Left kidney (tissue), 8 donors: ENCODE data around the gene UPP2. TPM values are rescaled to one million over a fixed set of nuclear protein-coding genes. Genes with fewer than 3 reads are reported as not detected.
A peak's percentile ranks its signal among the peaks of the same experiment; 100 is the strongest.

Source experiments
- DNase-seq: peaks from one replicate; pipeline ENCODE4 v3.0.0-alpha.2; 2013
- long read RNA-seq, 8 donors: transcript quantifications; one replicate each; lab custom pipeline, GENCODE V29; 2026
- polyA plus RNA-seq: library from polyadenylated mRNA; unstranded; fragments of 120-200 nt; gene quantifications from one replicate; pipeline ENCODE4 v1.2.1, GENCODE V29; 2013; ENCODE audit not compliant: insufficient read length

Gene UPP2
- polyA plus RNA-seq, result 11.2 TPM
- long read RNA-seq, donor 1, partial matches to known transcripts, result 0 of 2 reads
- long read RNA-seq, donor 1, other reads (novel, unspliced or antisense), result 0 of 2 reads
- long read RNA-seq, donor 2, partial matches to known transcripts, result 0 of 1 reads
- long read RNA-seq, donor 2, other reads (novel, unspliced or antisense), result 0 of 1 reads
- long read RNA-seq, donor 3, partial matches to known transcripts, result 0 of 1 reads
- long read RNA-seq, donor 3, other reads (novel, unspliced or antisense), result 0 of 1 reads
- long read RNA-seq, donor 4, result 0 reads
- long read RNA-seq, donor 5, partial matches to known transcripts, result 0 of 2 reads
- long read RNA-seq, donor 5, other reads (novel, unspliced or antisense), result 0 of 2 reads
- long read RNA-seq, donor 6, partial matches to known transcripts, result 0 of 4 reads
- long read RNA-seq, donor 6, other reads (novel, unspliced or antisense), result 0 of 4 reads
- long read RNA-seq, donor 7, partial matches to known transcripts, result 9 of 9 reads
- long read RNA-seq, donor 7, other reads (novel, unspliced or antisense), result 0 of 9 reads
- long read RNA-seq, donor 8, result 0 reads

DNA sequence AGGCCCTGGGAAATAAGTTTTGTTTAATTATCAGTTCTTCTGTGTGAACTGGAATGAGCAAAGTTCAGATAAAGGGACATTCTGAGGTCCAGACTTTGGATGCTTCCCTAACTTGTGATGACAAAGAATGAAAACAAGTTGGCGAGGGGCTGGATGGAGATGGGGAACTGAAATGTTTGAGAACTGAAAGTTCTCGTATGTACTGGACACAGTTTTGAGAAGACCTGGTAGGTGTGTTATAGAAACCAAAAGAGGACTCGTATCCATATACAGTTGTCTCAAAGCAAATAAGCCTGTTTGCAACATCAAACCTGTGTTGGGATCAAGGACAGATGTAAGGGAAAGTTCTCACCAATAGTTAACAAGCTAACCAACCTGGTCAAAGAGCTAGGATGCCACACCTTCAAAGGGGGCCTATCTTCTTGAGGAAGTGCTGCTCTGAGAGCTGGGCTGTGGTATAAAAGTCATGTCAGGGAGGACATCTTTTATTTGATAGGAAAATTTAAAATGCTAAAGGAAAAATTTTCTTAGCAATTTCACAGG, at the start of gene UPP2:
UPP2 (plus strand) TSS at position 493 of the 543 bp plus-strand sequence. CDS start 188 bp downstream, outside the sequence.
- no peak for DNase-seq

DNA sequence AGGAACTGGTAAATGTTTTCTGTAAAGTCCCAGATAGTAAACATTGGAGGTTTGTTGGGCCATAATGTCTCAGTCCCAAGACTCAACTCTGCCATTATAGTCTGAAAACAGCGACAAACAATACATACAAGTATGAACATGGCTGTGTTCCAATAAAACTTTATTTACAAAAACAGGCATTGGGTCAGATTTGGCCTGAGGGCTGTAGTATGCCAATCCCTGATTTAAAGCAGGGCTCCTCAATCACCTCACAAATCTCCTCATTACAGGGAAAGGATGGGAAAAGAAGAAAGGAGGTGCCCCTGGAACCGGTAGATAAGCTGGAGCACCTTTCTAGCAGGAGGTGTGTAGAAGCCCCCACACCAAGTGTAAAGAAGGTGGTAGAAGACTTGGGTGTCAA, 48.9 kb upstream of the UPP2 start:
- DNase-seq, result no peak

DNA sequence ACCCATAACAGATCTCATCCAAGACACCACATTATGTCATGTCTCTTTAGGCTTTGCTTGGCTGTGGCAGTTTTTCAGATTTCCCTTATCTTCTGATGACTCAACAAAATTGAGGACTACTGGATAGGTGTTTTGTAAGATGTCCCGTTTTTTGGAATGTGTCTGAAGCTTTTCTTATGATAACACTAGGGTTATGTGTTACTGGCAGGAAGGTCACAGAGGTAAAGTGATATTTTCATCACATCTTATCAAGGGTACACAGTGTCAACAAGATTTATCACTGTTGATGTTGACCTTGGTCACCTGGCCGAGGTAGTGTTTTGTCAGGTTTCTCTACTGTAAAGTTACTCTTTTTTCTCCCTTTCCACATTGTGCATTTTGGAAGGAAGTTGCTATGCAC, 44.8 kb upstream of the UPP2 start:
- DNase-seq, result no peak

DNA sequence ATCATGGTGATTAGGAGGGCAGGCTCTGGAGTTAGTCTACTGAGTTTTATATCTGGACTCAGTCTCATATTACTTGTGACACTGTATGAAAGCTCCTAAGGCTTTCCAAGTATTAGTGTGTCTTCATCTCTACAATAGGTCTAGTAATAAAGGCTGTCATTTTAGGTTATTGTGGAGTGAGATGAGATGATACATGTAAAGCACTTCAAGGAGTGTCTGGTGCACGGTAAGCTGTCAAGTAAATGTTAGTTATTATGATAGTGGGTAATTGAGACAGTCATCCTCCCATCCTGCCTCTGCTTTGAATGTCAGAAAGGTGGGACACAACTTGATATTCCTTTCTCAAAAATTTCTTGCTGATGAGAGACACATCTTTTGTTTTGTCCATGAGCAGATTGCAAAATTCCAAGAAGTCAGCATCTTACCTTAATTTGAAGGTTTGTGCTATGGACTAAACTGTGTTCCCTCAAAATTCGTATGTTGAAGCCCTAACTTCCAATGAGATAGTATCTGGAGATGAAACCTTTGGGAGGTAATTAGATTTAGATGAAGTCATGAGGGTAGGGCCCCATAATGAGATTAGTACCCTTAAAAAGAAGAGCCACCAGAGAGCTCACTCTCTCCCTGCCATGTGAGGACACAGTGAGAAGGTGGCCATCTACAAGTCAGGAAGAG, 41.4 kb upstream of the UPP2 start:
- DNase-seq, result no peak

DNA sequence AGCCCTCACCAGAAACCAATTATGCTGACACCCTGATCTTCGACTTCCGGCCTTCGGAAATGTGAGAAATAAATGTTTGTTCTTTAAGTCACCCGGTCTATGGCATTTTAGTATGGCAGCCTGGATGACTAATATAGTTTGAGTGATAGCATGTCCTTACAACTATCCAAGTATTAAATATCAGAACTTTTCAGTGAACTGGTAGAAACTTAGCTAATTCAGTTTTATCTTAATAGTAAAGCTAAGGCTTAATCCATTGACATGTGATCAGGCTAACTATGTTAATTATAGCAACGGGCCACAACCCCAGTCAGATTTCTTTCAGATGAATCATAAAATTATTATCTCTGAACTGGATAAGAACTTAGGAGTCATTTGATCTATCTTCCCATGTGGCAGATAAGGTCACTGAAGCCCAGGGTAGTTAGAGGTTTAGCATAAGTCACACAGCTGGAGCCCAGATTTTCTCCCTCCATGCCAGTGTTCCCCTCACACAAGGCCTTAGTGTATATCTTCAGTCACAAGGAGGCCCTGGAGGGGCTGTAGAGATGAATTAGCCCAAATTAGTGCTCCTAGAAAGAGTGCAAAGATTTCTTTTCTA, 40.7 kb upstream of the UPP2 start:
- no peak for DNase-seq

DNA sequence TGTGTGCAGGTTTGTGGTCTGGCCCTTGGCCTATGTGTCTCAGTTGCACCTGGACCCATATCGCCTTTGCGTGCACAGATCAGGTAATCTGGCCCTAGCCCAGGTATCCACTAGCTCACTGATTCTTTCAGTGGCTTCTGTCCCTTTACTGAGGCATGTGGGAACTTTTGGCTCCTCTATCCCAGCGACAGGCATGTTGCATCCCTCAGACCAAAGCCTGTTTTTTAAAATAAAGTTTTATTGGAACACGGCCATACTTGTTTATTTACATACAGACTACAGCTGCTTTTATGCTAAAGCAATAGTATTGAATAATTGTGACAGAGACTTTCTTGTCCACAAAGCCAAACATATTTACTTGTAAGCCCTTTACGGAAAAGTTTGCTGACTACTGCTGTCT, 39.9 kb upstream of the UPP2 start:
- no peak for DNase-seq

DNA sequence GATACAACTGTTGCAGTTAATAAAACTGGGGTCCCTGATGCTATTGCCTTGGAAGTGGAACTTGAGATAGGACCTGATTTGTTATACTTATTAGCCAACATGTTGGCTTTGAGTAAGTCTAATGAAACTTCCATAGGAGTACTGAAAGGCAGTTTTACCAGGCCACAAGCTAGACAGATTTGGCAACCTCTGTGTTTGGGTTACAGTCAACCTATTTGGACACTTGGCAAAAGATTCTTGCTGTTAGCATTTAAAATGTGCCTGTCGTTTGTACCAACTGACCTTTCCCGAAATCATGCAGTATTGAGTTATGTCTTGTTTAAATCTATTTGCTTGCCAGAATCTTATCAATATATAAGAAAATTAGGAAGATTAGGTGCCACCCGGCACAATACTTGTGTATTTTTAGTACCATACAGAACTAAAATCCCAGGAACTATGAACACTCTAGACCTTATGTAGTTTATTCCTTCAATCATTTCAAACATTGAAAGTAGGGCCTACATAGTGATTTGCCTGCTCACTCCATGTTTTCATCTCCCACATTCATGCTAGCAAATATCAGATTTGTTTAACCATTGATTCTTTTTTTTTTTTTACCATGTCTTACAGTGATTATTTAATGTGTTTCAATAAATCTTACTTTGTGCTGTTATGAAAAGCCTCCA, 35.5 kb upstream of the UPP2 start:
- DNase-seq, result no peak

DNA sequence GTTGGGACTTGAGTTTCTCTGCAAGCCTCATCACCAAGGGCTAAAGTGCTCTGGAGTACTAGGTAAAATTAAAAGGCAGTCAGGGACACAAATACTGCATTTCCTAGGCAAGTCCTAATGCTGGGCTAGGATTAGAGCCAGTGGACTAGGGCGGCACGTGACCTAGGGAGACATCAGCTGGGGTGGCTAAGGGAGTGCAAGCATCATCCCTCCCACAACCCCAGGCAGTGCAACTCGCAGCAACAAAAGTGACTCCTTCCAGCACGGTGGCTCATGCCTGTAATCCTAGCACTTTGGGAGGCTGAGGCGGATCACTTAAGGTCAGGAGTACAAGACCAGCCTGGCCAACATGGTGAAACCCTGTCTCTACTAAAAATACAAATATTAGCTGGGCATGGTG, 30.7 kb upstream of the UPP2 start:
- no peak for DNase-seq

DNA sequence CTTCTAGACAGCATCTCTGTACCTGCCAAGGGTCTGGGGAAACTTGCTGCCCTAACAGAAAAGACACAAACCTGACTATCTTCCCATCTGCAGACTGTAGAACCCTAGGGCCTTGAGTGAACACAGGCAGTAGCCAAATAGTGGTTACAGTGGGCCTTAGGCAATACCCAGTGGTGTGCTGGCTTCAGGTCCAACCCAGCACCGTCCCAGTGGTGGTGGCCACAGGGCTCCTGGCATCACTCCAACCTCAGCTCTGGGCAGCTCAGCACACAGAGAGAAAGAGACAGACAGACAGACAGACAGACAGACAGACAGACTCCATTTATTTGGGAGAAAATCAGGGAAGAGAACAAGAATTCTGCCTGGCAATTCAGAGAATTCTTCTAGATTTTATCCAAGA, 29.3 kb upstream of the UPP2 start:
- DNase-seq, result no peak

DNA sequence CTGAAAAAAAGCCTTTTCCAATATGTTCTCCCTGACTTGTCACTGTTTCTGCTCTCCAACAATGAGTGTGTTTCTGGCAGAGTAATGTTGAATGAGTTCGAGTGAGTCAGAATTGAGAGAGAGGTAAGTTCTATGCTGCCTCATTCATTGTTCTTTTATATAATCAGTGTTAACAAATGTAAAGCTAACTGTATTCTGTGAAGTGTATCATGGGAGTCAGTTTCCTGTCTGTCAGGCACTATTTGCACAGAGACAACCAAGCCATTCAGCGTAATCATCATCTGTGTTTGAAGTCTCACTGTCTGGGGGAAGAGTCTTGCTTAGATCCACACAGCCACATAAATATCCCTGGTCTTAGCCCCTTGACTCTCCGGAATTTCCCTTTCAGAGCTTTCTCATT, 22.0 kb upstream of the UPP2 start:
- no peak for DNase-seq

DNA sequence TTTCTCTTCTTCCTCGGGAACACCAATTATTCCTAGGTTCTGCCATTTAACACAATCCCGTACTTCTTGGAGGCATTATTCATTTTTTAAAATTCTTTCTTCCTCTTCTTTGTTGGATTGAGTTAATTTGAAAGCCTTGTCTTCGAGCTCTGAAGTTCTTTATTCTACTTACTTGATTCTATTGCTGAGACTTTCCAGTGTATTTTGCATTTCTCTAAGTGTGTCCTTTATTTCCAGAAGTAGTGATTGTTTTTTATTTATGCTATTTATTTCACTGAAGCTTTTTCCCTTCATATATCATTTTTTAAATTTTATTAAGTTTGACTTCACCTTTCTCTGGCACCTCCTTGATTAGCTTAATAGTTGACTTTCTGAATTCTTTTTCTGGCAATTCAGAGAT, 13.6 kb upstream of the UPP2 start:
- DNase-seq, result no peak

DNA sequence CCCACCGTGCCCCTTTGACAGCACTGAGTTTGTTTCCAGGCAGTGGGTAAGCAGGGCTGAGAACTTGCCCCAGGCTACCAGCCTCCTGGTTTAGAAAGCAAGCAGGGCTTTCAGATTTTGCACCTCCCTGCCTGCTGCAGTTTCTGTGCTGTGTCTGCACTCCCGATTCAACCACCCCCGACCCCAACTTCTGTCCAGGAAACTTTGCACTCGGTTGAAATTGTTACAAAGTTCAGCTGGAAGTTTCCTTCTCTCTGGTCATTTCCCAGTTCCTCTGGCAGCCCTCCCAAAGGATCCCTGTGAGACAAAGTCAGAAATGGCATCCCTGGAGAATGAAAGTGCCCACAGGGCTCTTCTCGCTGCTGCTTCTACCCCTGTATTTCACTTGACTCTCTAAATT, 12.4 kb upstream of the UPP2 start:
- no peak for DNase-seq

DNA sequence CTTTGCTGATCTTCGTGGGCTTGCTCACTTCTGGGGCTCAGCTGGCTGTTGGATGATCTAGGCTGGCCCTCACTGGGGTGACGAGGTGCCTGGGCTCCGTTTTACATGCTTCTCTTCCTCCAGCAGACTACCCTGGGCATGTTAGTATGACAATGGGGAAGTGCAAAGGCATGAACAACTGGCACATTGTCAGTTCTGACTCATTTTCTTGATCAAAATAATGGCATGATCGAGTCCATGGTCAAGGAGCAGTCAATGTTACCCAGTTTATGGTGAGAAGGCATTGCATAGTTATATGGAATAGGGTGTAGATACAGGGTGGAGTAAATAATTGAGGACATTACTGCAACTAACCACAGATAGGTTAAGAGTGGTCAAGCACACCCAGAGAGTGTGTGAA, 10.0 kb upstream of the UPP2 start:
- no peak for DNase-seq

DNA sequence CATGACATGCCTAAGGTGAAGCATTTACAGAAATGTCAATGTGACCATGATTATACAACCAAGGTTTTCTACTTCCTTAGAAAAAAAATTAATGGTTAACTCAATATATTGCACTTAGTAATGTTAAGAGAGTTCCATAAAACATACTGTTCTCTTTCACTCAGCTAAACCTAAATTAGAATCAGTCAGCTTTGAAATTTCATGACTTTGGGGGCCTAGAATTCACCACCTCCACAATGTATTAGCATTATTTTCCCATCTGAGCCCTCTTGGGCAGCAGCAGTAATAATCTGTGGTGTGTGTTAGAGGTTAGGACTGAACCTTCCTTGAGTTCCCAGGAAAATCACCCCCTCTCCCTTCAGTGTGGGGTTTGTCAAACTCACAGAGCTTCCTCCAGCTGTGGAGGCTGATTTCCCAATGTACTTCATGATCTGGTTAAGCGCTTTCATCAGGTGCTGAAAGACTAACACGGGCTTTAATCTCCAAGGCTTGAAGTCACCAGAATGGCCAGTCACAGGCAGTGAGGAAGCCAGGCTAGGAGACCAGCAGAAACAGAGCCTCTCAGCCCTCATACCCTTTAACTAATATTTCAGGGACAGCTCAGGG, 7.1 kb upstream of the UPP2 start:
- peak; percentile 17 for DNase-seq

DNA sequence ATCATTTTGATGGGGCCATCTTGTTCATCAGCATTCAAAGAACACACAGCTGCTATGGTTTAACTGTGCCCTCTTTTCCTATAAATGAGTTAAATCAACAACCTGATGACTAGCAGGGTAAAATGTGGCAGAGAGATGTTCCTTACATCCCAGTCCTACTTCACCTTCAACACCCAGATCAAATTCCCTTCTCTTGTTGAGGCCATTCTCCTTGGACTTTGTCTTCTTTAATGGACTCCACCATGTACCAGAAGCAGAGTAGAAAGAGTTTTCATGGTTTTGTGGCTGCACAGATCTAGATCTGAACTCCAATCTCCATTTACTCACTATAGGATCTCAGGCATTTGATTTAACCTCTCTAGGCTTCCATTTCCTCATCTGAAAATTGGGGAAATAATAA, 6.4 kb upstream of the UPP2 start:
- DNase-seq, result no peak

DNA sequence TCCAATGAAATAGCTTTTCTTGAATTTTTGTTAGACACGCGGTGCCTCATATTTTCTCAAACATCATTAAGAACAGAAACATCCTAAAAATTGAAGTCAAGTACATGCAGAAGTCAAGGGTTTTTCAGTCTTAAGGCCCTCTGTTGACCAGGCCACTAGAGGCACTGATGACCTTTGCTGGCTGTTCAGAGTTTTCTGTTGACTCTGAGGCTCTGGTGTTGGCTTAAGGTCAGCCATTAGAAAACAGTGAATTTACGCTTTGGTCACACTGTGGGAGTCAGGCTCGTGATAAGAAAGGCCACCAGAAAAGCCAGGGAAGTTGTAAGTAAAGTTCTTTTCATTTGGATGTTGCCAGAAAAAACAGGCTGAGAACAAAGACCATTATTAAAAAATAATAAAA, 5.8 kb upstream of the UPP2 start:
- no peak for DNase-seq

DNA sequence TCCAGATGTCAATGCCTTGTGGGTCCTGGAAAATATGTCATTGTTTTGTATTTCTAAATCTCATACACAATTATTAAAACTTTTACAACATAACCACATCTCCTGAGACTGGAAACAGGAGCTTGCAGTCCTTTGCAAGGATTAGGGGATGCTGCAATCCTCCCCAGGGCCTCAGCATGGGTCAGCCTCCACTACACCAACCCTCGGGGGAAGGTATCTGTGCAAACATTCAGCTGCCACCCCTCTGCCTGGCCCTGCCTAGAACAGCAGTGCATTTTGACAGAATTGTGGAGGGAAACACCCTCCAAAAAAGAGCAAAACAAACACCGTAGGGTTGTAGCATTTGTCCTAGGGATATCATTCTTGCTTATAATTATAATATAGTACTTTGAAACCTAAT, 4.2 kb upstream of the UPP2 start:
- no peak for DNase-seq

DNA sequence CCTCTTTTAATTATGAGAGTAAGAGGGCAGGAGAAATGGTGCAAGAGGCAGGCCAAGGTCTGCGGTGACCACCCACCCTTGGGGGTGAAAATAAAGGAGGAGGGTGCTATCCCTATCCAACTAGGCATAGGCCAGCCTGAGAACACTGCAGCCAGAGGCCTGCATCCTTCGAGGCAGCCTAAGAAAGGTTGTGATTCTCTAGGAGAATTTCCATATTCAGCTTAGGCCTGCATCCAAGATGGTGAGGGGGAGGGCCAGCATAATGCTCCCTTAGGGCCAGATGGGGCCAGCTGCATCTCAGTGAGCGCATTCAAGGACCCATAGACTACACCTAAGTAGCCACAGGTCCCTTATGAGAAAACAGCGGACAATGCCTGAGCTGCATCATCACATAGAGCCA, 3.5 kb upstream of the UPP2 start:
- no peak for DNase-seq

DNA sequence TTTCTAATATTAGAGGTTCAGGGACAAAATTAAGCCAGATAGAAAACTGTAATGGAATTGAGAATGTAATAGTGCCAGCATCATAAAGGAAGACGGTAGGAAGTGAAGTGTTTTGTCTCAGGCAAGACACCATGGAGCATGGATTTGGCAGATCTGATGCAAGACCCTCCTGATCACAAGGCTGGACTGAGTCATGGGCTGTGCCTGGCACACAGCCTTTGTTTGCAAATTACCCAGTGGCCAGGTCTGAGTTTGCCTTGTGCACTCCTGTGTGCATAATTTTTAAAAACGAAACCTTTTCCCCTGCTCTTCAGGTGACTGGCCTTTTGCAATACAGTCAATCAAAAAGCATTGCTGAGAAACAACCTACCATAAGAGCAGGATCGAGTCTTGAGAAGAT, 2.0 kb upstream of the UPP2 start:
- DNase-seq, result no peak

DNA sequence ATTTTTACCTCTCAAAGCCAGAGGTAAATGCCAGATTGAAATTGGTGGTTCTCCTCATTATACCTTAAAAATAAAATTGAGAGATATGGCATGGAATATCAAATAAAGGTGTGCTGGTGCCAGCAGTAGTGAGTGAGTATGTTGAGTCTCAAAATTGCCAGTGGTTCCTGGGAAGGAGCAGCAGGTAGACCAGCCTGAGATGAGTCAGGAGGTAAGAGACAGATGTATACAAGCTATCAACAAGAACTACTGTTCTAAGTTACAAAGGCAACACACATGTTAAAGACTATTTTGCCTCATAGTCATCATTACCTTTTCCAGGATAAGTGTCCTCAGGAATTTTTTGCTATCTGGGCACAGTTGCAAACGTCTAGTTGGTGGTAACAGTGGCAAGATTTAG, 1.3 kb upstream of the UPP2 start:
- no peak for DNase-seq

DNA sequence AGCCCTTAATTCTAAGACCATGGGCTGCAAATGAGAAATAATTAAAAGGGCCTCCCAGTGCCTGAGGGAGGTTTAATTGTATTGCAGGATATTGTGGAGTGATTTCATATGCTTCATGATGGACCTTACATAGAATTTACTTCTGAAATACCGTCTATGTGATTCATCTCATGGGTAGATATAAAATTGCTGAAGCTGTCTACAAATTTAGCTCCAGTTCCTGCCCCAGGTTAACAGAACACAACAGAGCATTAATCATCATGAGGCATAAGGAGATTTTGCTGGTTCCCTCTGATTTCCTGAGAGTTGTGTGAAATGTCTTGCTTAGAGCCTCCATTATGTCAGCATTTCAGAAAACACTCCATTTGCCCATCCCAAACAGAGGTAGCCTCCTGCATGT, 770 bp downstream of the UPP2 start:
- DNase-seq, result no peak
